NCI-H82 (cell line): Measurements from ENCODE around the gene FAM53C.
"Not testable (repeated sequence)": the region's sequence is repeated elsewhere in the genome, so short reads cannot be mapped to it uniquely, and the experiment has no call there.

Experiments
- DNase-seq: peaks from one replicate; lab custom pipeline; 2025; lab: John Stamatoyannopoulos, UW

Gene FAM53C

GRCh38 chr5:138337685-138338410 is at the start of gene FAM53C:
Gene FAM53C, plus strand, starts transcription at chr5:138338266. Its CDS starts 3,070 bp downstream, at chr5:138341336.
- peak; percentile 94 for DNase-seq

GRCh38 chr5:138289296-138289695 is 48.8 kb upstream of the FAM53C start:
- DNase-seq, result no peak

- no peak for DNase-seq
Observed at GRCh38 chr5:138303372-138303771, 34.7 kb upstream of the FAM53C start.

- DNase-seq, result no peak
Observed at GRCh38 chr5:138305797-138306196, 32.3 kb upstream of the FAM53C start.

- no peak for DNase-seq
Observed at GRCh38 chr5:138315751-138316278, 22.3 kb upstream of the FAM53C start.

DNA sequence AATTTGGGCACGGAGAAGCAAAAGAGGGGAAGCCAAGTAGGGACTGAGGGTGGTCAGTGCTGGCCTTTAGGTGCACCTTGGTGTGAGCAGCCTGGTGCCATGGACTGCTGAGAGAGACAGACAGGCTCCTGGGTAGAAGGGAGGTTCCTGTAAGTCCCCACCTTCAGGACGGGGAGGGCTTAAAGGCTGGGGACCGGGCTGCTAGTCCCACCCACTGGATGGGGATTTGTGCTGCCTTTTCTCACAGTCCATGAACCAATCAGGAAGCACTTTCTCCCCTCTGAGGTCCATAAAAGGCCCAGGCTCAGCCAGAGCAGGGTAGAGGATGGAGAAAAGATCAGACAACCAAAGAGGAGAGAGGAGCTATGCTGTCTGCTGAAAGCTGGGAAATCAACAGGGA is 21.7 kb upstream of the FAM53C start:
- peak; percentile 13 for DNase-seq

DNA sequence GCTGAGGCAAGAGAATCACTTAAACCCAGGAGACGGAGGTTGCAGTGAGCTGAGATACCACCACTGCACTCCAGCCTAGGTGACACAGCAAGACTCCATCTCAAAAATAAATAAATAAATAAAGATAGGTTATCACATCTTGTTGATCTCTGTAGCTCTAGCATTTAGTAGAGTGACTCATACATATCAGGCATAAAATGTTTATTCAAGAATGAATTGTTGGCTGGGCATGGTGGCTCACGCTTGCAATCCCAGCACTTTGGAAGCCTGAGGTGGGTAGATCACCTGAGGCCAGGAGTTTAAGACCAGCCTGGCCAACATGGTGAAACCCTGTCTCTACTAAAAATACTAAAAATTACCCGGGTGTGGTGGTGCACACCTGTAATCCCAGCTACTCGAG is 19.9 kb upstream of the FAM53C start:
- DNase-seq, result not testable (repeated sequence)

DNA sequence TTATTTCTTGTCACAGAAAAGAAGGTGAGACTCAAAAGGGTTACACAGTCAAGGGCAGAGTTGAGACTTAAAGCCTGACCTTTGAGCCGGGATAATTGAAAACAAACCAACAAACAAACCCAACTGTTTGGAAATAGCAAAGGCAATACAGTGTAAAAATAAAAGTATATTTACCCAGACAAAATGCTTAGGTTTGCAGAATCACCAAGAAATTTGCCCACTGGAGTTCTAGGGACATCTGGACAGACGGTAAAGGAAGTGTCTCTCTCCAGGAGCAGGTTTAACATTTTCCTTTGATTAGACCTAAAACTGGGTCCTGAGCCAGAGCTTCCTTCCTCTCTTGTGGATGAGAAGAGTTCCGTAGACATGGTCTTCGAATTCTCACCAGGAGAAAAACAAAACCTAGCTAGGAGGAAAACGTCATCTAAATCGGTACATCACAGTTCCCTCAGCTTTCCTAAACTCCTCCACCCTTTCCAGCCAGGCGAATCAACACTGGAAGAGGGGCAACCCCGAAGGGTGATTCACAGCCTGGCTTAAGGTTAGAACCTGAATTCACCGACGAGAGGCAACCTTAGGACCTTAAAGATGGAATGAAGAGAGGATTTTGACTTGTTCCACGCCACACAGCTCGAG is 7.1 kb upstream of the FAM53C start:
- peak; percentile 52 for DNase-seq

DNA sequence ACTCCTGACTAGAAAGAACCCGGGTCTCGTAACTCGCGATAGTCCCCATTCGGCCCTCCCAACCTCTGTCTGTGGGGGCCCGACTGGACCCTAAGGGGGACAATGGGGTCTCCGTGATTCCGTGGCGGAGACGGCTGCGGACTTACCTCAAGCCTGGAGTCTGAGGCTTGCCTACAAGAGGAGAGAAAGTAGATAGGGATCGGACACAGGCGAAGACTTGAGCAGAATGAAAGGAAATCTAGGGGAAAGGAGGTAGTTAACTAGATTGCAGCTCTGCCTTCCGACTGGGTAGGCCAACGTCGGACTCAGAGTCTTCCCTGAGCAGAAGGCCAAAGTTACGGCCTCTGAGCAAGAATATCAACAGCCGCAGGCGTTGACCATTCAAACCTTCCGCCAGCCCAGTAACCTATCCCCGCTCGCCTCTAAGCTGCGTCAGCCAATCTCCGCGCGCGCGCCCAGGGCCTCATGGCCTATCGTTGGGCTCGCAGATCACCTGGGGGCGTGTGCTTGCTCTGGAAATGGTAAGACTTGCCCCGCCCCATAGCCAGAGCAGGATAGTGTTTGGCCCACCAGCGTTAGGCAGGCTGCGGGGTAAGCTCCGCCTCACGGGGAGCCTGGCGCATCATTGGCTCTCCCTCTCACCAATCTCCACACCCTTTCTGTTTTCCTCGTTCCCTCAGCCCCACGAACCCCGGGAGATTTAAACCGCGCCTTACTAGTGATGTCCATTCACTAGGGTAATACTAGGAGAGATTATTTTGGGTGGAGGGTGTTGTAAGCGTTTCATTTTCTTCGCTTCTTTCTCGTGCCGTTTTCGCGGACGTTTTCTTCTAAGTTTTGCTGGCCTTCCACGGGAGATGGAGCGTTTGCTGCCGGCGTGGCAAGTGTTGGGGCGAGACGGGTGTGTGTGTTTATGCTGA is 6.4 kb upstream of the FAM53C start, which contains the start of gene CDC25C:
CDC25C (minus strand) TSS at position 356 of the 920 bp plus-strand sequence. CDS start 624 bp downstream, outside the sequence.
- DNase-seq, result peak; percentile 99

DNA sequence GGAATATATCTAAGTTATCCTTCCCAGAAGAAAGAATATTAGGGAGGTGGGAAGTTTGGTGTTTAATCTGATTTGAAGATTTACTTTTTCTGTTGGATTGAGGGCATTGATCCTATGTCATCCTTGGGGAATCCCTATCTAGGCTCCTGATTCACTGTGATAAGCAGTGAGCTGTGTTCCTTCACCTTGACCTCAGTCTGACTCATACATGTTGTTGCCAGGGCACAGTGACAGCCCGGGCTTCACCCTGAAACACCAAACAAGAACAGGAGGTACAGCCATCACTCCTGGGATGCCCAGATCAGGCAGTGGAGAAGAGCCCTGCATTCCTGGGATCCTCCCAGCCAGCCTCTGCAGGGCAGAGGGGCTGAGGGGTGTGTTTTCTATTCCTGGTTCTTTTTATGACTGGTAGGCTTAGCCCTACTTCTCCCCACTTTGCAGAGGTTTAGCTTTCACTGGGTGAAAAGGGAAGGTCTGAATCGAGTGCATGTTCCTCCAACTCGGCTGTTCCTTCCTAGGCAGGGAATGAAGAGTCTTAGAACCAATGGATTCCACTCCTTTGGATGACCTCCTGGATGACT is 3.1 kb upstream of the FAM53C start:
- DNase-seq, result peak; percentile 16

- peak; percentile 92 for DNase-seq
Observed at GRCh38 chr5:138336952-138337684, 948 bp upstream of the FAM53C start.

DNA sequence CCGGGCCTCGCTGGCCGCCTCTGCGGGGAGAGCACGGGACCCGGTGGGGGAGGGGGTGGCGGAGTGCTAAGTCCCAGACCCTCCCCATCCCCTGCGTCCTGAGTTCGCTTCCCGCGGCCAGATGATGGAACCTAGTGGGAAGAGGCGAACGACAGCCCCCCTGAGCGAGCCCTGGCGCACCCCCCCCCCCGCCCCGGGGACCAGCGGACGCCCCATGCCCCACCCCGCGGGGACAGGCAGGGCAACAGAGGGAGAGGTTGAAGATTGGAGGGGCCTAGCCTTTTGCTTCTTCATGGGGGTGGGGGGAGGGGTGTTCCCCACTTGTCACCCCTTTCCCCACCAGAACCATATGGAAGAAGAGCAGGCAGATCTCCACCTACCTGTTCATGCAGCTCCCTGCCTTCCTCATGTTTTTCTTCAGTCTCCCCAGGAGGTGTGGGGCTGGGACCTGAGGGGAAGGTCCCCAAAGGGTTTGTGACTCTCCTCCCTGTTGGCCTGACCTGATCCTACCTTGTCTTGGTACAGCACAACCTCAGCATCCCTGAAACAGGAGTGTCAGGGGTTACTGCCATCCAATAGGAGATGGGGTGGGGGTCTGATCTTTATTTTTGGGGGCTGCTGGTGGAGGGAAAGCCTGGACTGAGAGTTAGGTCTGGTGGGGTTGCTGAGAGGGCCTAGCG is 485 bp downstream of the FAM53C start:
- no peak for DNase-seq

- DNase-seq, result peak; percentile 26
Observed at GRCh38 chr5:138339091-138339456, 1.0 kb downstream of the FAM53C start.

DNA sequence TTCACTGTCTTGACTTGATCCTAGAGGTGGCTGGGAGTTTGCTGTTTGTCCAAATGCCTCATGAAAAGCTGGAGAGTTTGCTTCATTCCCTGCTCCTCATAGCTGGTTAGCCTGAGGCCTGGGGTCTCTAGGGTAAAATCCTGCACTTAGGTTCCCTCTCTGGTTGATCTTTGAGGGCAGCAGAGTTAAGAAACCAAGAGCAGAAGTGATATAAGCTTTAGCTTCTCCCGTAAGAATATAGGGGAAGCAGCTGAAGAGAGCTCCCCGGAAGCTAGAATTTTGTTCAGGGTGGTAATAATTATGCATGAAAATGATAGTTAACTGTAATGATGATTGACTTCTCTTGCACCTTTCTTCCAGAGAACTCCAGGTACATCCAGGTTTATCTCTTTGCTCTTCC is 1.4 kb downstream of the FAM53C start:
- DNase-seq, result no peak

- DNase-seq, result no peak
Observed at GRCh38 chr5:138340008-138340407, 1.9 kb downstream of the FAM53C start.

- no peak for DNase-seq
Observed at GRCh38 chr5:138344887-138345622, 7.0 kb downstream of the FAM53C start.

GRCh38 chr5:138346889-138347288 is 8.8 kb downstream of the FAM53C start:
- DNase-seq, result no peak

DNA sequence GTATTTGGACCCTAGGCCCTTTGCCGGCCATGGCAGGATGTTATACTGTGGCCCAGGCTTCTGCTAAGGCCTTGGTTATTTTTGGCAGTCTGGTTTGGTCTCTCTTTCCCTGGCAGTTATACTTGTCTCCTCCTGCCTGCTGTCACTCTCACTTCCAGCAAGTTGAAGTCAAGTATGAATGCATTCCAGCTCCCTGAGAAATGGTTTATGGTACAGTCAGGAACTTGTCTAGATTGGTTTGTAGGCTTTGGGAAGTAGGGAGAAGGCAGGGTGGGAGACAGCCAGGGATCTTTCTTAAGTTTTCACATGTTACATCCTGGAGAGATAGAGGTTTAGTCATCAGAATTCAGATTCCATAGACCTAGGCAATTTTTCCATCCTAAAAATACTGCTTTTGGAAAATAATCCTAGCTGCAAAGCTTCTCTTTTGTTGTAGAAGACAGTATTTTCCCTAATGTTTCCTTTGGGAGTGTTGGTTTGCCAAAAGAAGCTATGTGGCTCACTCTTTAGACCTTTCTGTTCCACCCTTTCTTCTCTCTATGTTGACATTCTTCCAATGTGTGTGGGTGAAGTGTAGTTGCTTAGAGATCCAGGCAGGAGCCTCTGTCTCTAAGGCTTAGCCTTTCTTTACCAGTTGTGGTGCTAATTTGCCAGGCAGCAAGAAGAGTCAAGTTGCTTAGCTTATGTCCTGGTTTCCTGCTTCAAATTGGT is 11.9 kb downstream of the FAM53C start:
- no peak for DNase-seq

DNA sequence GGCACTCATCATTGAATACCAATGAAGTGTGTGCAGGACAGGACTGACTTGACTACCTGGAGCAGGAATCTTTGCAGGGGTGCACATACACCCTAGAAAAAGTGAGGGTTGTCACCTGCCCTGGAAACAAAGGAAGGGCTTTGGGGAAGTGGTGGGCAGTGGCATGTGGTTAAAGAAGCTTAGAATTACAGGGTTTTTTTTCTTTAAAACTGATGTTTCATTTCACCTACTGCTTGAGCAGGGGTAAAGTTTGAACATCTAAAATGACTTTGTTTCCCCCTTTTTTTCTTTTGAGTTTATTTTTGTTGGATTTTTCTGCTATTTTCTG is 12.5 kb downstream of the FAM53C start:
- DNase-seq, result no peak
